H1 (cell line): ENCODE measurements around the gene DEAF1. TPM values are rescaled to one million over a fixed set of nuclear protein-coding genes. Genes with fewer than 3 reads are reported as not detected.

Experiments used
- CTCF ChIA-PET: fragments of 300-600 bp; sonication (Branson Sonifier 250); formaldehyde crosslinking; loops from one replicate; lab custom pipeline; 2021; ENCODE audit not compliant: partially characterized antibody; lab: Charles Lee
- POLR2A ChIA-PET: fragments of 300-600 bp; sonication (Branson Sonifier 250); formaldehyde crosslinking; loops from one replicate; lab custom pipeline; 2021; ENCODE audit warnings: inconsistent platforms; ENCODE audit not compliant: partially characterized antibody; lab: Charles Lee
- DNase-seq, 2 experiments: peaks; one replicate each; pipeline versions ENCODE4 v3.0.0 to v3.0.0-alpha.2; 2010 to 2022; ENCODE audit warnings: low spot score in 2 of 2, low read depth in 1 of 2, mixed read lengths in 1 of 2
- FAIRE-seq: peaks from 2 replicates; lab custom pipeline; 2011; peaks lifted over from hg19 to GRCh38; lab: Jason Lieb, UNC
- H2AFZ ChIP-seq: 2 replicates; pipeline ENCODE4 v1.8.1; 2012; ENCODE audit warnings: low read length, inconsistent platforms
- H2AK5ac ChIP-seq: 2 replicates; pipeline ENCODE4 v1.6.1; 2013; ENCODE audit warnings: low read depth, low read length
- H2BK120ac ChIP-seq: replicated peaks from 2 replicates; pipeline ENCODE3; 2013; ENCODE audit warnings: low read depth, low read length, inconsistent platforms
- H2BK12ac ChIP-seq: 2 replicates; pipeline ENCODE4 v1.6.1; 2013; ENCODE audit warnings: low read depth, low read length
- H2BK15ac ChIP-seq: 2 replicates; pipeline ENCODE4 v1.6.1; 2013; ENCODE audit warnings: low read length
- H2BK20ac ChIP-seq: 2 replicates; pipeline ENCODE4 v1.6.1; 2013; ENCODE audit warnings: low read length
- H2BK5ac ChIP-seq: 2 replicates; pipeline ENCODE4 v1.6.1; 2013; ENCODE audit warnings: low read depth, low read length
- H3K14ac ChIP-seq: 2 replicates; pipeline ENCODE4 v1.6.1; 2013; ENCODE audit warnings: inconsistent platforms; ENCODE audit not compliant: insufficient read length
- H3K18ac ChIP-seq: 2 replicates; pipeline ENCODE4 v1.6.1; 2013; ENCODE audit warnings: low read length; ENCODE audit errors: extremely low read depth
- H3K23ac ChIP-seq: 2 replicates; pipeline ENCODE4 v1.6.1; 2013; ENCODE audit warnings: inconsistent platforms; ENCODE audit not compliant: insufficient read length
- H3K23me2 ChIP-seq: 2 replicates; pipeline ENCODE4 v1.6.1; 2013; ENCODE audit warnings: low read depth, low read length
- H3K27ac ChIP-seq: 2 replicates; pipeline ENCODE4 v1.6.1; 2011; ENCODE audit warnings: low read depth, low read length, inconsistent platforms
- H3K27me3 ChIP-seq, 4 experiments: replicated peaks in 1 of 4; 1 replicate in 1 of 4; 2 replicates in 3 of 4; pipeline versions ENCODE4 v1.6.1 to v1.8.1; 2011 to 2013; ENCODE audit warnings: low read length in 3 of 4, mild to moderate bottlenecking in 3 of 4, inconsistent platforms in 2 of 4, mixed read lengths in 2 of 4, moderate library complexity in 1 of 4; ENCODE audit not compliant: control insufficient read depth in 3 of 4, insufficient read depth in 3 of 4; ENCODE audit errors: extremely low read depth in 1 of 4
- H3K36me3 ChIP-seq, 4 experiments: 2 replicates each; pipeline versions ENCODE4 v1.6.1 to v1.8.1; 2011 to 2013; ENCODE audit warnings: mild to moderate bottlenecking in 4 of 4, low read length in 3 of 4, moderate library complexity in 2 of 4, control low read depth in 1 of 4, inconsistent platforms in 1 of 4; ENCODE audit not compliant: insufficient read depth in 4 of 4, control insufficient read depth in 2 of 4
- H3K4ac ChIP-seq: replicated peaks from 2 replicates; pipeline ENCODE3; 2013; ENCODE audit warnings: low read length, low read depth, mixed read lengths, inconsistent platforms; ENCODE audit not compliant: insufficient read length
- H3K4me1 ChIP-seq, 4 experiments: replicated peaks in 1 of 4; 1 replicate in 1 of 4; 2 replicates in 3 of 4; pipeline versions ENCODE4 v1.6.1 to v1.8.1; 2011 to 2013; ENCODE audit warnings: low read length in 3 of 4, inconsistent platforms in 2 of 4, mixed read lengths in 1 of 4; ENCODE audit not compliant: insufficient read depth in 4 of 4, control insufficient read depth in 3 of 4
- H3K4me2 ChIP-seq, 2 experiments: 2 replicates each; pipeline versions ENCODE4 v1.6.1 to v1.8.1; 2011 to 2013; ENCODE audit warnings: low read depth in 2 of 2, low read length in 2 of 2, control low read depth in 1 of 2, inconsistent platforms in 1 of 2, mild to moderate bottlenecking in 1 of 2; ENCODE audit not compliant: insufficient read depth in 1 of 2
- H3K4me3 ChIP-seq, 4 experiments: fragments of 200-600, 300-600 bp in 1 of 4; sonication (generic), shearing (Covaris generic), sonication (Bioruptor Twin) in 1 of 4; 2 replicates each; pipeline versions ENCODE4 v1.5.1 to v1.8.1; 2011 to 2016; ENCODE audit warnings: low read length in 4 of 4, low read depth in 3 of 4, control low read depth in 2 of 4, inconsistent platforms in 2 of 4, mild to moderate bottlenecking in 2 of 4, mixed read lengths in 1 of 4, moderate library complexity in 1 of 4; ENCODE audit not compliant: insufficient read depth in 2 of 4; ENCODE audit errors: extremely low read depth in 1 of 4
- H3K56ac ChIP-seq: replicated peaks from 2 replicates; pipeline ENCODE3; 2013; ENCODE audit warnings: low read depth, mild to moderate bottlenecking, mixed read lengths, low read length, inconsistent platforms; ENCODE audit not compliant: insufficient read length
- H3K79me1 ChIP-seq: 2 replicates; pipeline ENCODE4 v1.6.1; 2013; ENCODE audit warnings: low read depth, low read length, control low read depth
- H3K79me2 ChIP-seq, 2 experiments: 2 replicates each; pipeline versions ENCODE4 v1.6.1 to v1.8.1; 2012 to 2013; ENCODE audit warnings: low read length in 2 of 2, mild to moderate bottlenecking in 2 of 2, inconsistent platforms in 1 of 2; ENCODE audit not compliant: insufficient read depth in 2 of 2, control insufficient read depth in 1 of 2
- H3K9ac ChIP-seq, 4 experiments: replicated peaks in 1 of 4; 1 replicate in 1 of 4; 2 replicates in 3 of 4; pipeline versions ENCODE4 v1.6.1 to v1.8.1; 2011 to 2013; ENCODE audit warnings: low read depth in 3 of 4, low read length in 3 of 4, control low read depth in 2 of 4, mild to moderate bottlenecking in 2 of 4, moderate library complexity in 2 of 4, inconsistent platforms in 1 of 4; ENCODE audit errors: extremely low read depth in 1 of 4
- H3K9me3 ChIP-seq, 2 experiments: 2 replicates each; pipeline versions ENCODE4 v1.6.1 to v1.8.1; 2012 to 2013; ENCODE audit warnings: mild to moderate bottlenecking in 2 of 2, moderate library complexity in 2 of 2, control low read depth in 1 of 2, inconsistent platforms in 1 of 2, low read depth in 1 of 2, low read length in 1 of 2, mixed read lengths in 1 of 2; ENCODE audit not compliant: insufficient read depth in 2 of 2
- H4K20me1 ChIP-seq, 2 experiments: replicated peaks in 1 of 2; 2 replicates each; pipeline versions ENCODE3 to v1.8.1; 2011 to 2013; ENCODE audit warnings: inconsistent platforms in 2 of 2, low read length in 2 of 2, mild to moderate bottlenecking in 1 of 2; ENCODE audit not compliant: insufficient read depth in 2 of 2, control insufficient read depth in 1 of 2
- H4K5ac ChIP-seq: 2 replicates; pipeline ENCODE4 v1.6.1; 2013; ENCODE audit warnings: low read length, low read depth, mixed read lengths, inconsistent platforms; ENCODE audit not compliant: insufficient read length
- H4K8ac ChIP-seq: 2 replicates; pipeline ENCODE4 v1.8.0; 2013; ENCODE audit warnings: mild to moderate bottlenecking, moderate library complexity, low read length, inconsistent platforms; ENCODE audit not compliant: insufficient read depth; ENCODE audit errors: extremely low read depth
- H4K91ac ChIP-seq: replicated peaks from 2 replicates; pipeline ENCODE3; 2013; ENCODE audit warnings: low read length, mixed read lengths, inconsistent platforms; ENCODE audit not compliant: insufficient read length
- JUND ChIP-seq: IDR thresholded peaks from 2 replicates; pipeline ENCODE4 v1.6.1; 2011; ENCODE audit warnings: mild to moderate bottlenecking, improper control_type of control experiment, low read length
- KDM1A ChIP-seq: fragments of 200-600, 300-600 bp; sonication (generic); IDR thresholded peaks from 2 replicates; pipeline ENCODE4 v1.7.1; 2016; ENCODE audit warnings: mild to moderate bottlenecking, low read length, borderline replicate concordance
- NRF1 ChIP-seq: IDR thresholded peaks from 2 replicates; pipeline ENCODE4 v1.6.1; 2011; ENCODE audit warnings: mild to moderate bottlenecking, low read depth, low read length, improper control_type of control experiment
- POLR2A ChIP-seq, 2 experiments: IDR thresholded peaks; 1 replicate in 1 of 2; 2 replicates in 1 of 2; pipeline ENCODE4 v1.6.1; 2011; ENCODE audit warnings: low read depth in 2 of 2, low read length in 2 of 2, mild to moderate bottlenecking in 2 of 2; ENCODE audit errors: control extremely low read depth in 1 of 2
- RAD21 ChIP-seq, 2 experiments: IDR thresholded peaks in 1 of 2; conservative IDR thresholded peaks in 1 of 2; 2 replicates each; pipeline ENCODE4 v1.6.1; 2011; ENCODE audit warnings: low read depth in 2 of 2, low read length in 2 of 2, improper control_type of control experiment in 1 of 2, inconsistent platforms in 1 of 2, mild to moderate bottlenecking in 1 of 2, moderate library complexity in 1 of 2
- RFX5 ChIP-seq: IDR thresholded peaks from 2 replicates; pipeline ENCODE4 v1.6.1; 2011; ENCODE audit warnings: low read depth, low read length, improper control_type of control experiment, borderline replicate concordance
- SAP30 ChIP-seq: fragments of 300-600 bp; sonication (generic); IDR thresholded peaks from 2 replicates; pipeline ENCODE4 v1.7.1; 2012; ENCODE audit warnings: low read length, moderate library complexity, mild to moderate bottlenecking, inconsistent platforms; ENCODE audit not compliant: insufficient read depth, insufficient replicate concordance
- SRF ChIP-seq: IDR thresholded peaks from 2 replicates; pipeline ENCODE4 v1.6.1; 2011; ENCODE audit warnings: mild to moderate bottlenecking, low read depth, low read length, moderate library complexity
- SUZ12 ChIP-seq: fragments of 200-600 bp; sonication (generic); IDR thresholded peaks from 2 replicates; pipeline ENCODE4 v1.6.1; 2012; ENCODE audit warnings: mild to moderate bottlenecking, inconsistent platforms, low read length, moderate library complexity, mixed read lengths
- TBP ChIP-seq: IDR thresholded peaks from 2 replicates; pipeline ENCODE4 v1.6.1; 2011; ENCODE audit warnings: low read depth, low read length, improper control_type of control experiment
- WGBS, 2 experiments: shearing (Covaris generic) in 1 of 2; methylation state at CpG; one replicate each; pipeline versions ENCODE4 v1.1.6 to v1.1.7; 2013 to 2015; ENCODE audit warnings: low lambda C conversion rate in 2 of 2, mixed read lengths in 2 of 2, inconsistent platforms in 1 of 2, low coverage in 1 of 2, missing lambda C conversion rate in 1 of 2; ENCODE audit not compliant: insufficient replicate concordance in 2 of 2, insufficient coverage in 1 of 2, insufficient read length in 1 of 2; ENCODE audit errors: extremely low coverage in 1 of 2, missing lambda C conversion rate in 1 of 2; 5-methylcytosine and 5-hydroxymethylcytosine counted together
- polyA plus RNA-seq, 7 experiments: library from polyadenylated mRNA; depleted of rRNA in 3 of 7; stranded (reverse) in 5 of 7; unstranded in 2 of 7; fragments of >200 nt in 5 of 7; fragments of 200-250 nt in 2 of 7; gene quantifications; 1 replicate in 5 of 7; 2 replicates in 1 of 7; 4 replicates in 1 of 7; pipeline versions ENCODE4 v1.2.1 to v1.2.3, GENCODE V29; 2011 to 2013; ENCODE audit warnings: missing spikeins in 2 of 7, mixed read lengths in 2 of 7
- total RNA-seq: library from RNA; stranded (reverse); fragmentation: NEBNext Ultra II Directional; extraction: Animal tissue kit (Norgen Biotek cat#: 25700); gene quantifications from 2 replicates; pipeline ENCODE4 v1.2.1, GENCODE V29; 2021
- TF ChIP-seq, protein P1 (sequence below): IDR thresholded peaks from 2 replicates; pipeline ENCODE4 v1.6.1; 2012; ENCODE audit warnings: low read length, inconsistent platforms
- TF ChIP-seq, protein P2 (sequence below): IDR thresholded peaks from 2 replicates; pipeline ENCODE4 v1.6.1; 2012; ENCODE audit warnings: inconsistent platforms

Gene DEAF1
- total and polyA plus RNA-seq, 2 of the 8 experiments (the other 6 are each of a cell fraction or from before 2014, with no cell fraction given): 47.3 to 58.4 TPM

DNA sequence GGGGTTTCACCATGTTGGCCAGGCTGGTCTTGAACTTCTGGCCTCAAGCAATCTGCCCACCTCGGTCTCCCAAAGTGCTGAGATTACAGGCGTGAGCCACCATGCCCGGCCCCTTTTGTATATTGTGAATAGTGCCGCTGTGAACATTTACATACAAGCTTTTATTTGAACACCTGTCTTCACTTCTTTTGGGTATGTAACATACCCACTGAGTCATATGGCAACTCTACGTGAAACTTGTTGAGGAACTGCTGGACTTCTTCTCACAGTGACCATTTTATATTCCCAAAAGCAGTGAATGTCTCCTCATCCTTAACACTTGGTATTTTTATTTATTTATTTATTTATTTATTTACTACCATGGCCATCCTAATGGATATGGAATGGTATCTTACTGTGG, 64.2 kb downstream of the DEAF1 start:
- Histone ChIP-seq H3K9me3 (no peaks in the 10 kb centered on the region), H4K5ac (no peak overlapping the region), H3K18ac (no peak overlapping the region), H3K9ac (no peak overlapping the region), H3K4me1 (peaks cover 0 to 6% (median under 1%) of the 10 kb centered on the region in 4 experiments; a peak in 2 of 7 replicates), H3K4me2 (no peak overlapping the region), H3K79me2 (no peaks in the 10 kb centered on the region), H3K27me3 (peaks cover 3 to 22% (median 15%) of the 10 kb centered on the region in 4 experiments), H3K79me1 (no peaks in the 10 kb centered on the region), H4K8ac (no peak overlapping the region), H2BK5ac (no peak overlapping the region), H2BK15ac (no peak overlapping the region), H3K14ac (no peak overlapping the region), H2BK12ac (no peak overlapping the region), H2BK20ac (no peak overlapping the region), H2AK5ac (no peak overlapping the region), H3K36me3 (no peaks in the 10 kb centered on the region), H4K91ac (no peak overlapping the region), H2BK120ac (no peak overlapping the region), H3K4me3 (no peak overlapping the region), H3K27ac (no peak overlapping the region), H3K56ac (no peak overlapping the region), H3K23ac (no peak overlapping the region), H2AFZ (no peak overlapping the region), H3K23me2 (no peaks in the 10 kb centered on the region; the same call in 1 of the 2 replicates), H3K4ac (no peak overlapping the region), H4K20me1 (peaks cover 0 to 2% of the 10 kb centered on the region in 2 experiments)
- ChIA-PET CTCF (interaction anchor here (0.7 kb wide), 1 partner anchor 24 kb away, joined by 3 read pairs; no protein-coding TSS in a partner anchor), POLR2A (no interaction called here)
- no peak for TF ChIP-seq SRF
- no peak for TF ChIP-seq SAP30
- TF ChIP-seq RAD21 (IDR thresholded peaks at IDR 0.05 in 1 of 2, conservative IDR thresholded peaks at IDR 0.05 in 1 of 2; ENCODE audit: low read depth in 2 of 2, low read length in 2 of 2): no peak
- TF ChIP-seq KDM1A: no peak
- TF ChIP-seq, protein P1, sequence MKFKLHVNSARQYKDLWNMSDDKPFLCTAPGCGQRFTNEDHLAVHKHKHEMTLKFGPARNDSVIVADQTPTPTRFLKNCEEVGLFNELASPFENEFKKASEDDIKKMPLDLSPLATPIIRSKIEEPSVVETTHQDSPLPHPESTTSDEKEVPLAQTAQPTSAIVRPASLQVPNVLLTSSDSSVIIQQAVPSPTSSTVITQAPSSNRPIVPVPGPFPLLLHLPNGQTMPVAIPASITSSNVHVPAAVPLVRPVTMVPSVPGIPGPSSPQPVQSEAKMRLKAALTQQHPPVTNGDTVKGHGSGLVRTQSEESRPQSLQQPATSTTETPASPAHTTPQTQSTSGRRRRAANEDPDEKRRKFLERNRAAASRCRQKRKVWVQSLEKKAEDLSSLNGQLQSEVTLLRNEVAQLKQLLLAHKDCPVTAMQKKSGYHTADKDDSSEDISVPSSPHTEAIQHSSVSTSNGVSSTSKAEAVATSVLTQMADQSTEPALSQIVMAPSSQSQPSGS: no peak
- no peak for TF ChIP-seq JUND
- no peak for TF ChIP-seq POLR2A (IDR thresholded peaks at IDR 0.05; ENCODE audit: control extremely low read depth in 1 of 2, low read depth in 2 of 2, low read length in 2 of 2)
- TF ChIP-seq SUZ12: no peak
- TF ChIP-seq, protein P2, sequence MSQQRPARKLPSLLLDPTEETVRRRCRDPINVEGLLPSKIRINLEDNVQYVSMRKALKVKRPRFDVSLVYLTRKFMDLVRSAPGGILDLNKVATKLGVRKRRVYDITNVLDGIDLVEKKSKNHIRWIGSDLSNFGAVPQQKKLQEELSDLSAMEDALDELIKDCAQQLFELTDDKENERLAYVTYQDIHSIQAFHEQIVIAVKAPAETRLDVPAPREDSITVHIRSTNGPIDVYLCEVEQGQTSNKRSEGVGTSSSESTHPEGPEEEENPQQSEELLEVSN: no peak
- no peak for TF ChIP-seq RFX5
- TF ChIP-seq NRF1: no peak
- no peak for TF ChIP-seq TBP
- 95% methylated on average over 5 of the region's 5 CpGs; no CpG with 5 or more reads in 1 of the 2 experiments for WGBS, 2 experiments
- no peak for FAIRE-seq
- DNase-seq: no peak
